TTC549 (cell line): ENCODE measurements around the gene MRPS12.

Source experiments
- FAIRE-seq: peaks from 2 replicates; lab custom pipeline; 2012; peaks lifted over from hg19 to GRCh38; lab: Jason Lieb, UNC

Gene MRPS12

GRCh38 chr19:38975861-38976271 lies 45.1 kb downstream of the MRPS12 start:
- FAIRE-seq: no peak

- FAIRE-seq: no peak
These were observed 46.9 kb downstream of the MRPS12 start for GRCh38 chr19:38977445-38978325.

- peak; percentile 25 for FAIRE-seq
These were observed 47.6 kb downstream of the MRPS12 start for GRCh38 chr19:38978326-38978689.

GRCh38 chr19:38979812-38980211 lies 49.1 kb downstream of the MRPS12 start:
- FAIRE-seq: no peak

- no peak for FAIRE-seq
These were observed 50.0 kb downstream of the MRPS12 start for GRCh38 chr19:38980583-38981374.
